ENCODE results near the gene CACNB4. TPM values are rescaled to one million over a fixed set of nuclear protein-coding genes. Genes with fewer than 3 reads are reported as not detected.
"Not testable (repeated sequence)": the region's sequence is repeated elsewhere in the genome, so short reads cannot be mapped to it uniquely, and the experiment has no call there.

The CACNB4 gene
- total RNA-seq, 1 donor from 2014 or later: 0.82 TPM

DNA sequence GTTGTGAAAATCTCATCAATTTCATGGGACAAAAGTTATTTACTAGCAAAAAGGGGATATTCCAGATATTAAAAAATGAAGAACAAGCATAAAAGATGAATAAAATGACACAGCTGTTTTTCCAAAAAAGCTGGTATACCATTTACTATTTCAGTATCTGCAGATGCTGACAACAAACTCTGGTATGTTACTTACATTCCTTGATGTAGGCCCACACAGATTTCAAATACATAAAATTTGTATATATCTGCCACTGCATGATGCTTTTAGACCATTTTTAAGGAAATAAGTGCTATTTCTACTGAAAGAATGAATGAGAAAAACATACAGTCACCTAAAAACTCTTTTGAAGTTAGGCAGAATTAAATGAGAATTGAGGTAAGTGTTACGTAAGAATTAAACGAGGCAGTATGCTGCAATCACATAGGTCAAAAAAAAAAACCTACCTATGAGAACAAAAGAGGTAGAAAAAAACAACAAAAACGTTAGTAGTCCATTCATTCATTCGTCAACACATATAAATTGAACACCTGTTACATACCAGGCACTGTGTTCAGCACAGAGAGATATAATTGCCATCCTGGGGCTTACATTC lies 303.1 kb downstream of the CACNB4 start:
- DNase-seq (ENCODE audit: extremely low read depth, low read depth, low spot score): no peak

DNA sequence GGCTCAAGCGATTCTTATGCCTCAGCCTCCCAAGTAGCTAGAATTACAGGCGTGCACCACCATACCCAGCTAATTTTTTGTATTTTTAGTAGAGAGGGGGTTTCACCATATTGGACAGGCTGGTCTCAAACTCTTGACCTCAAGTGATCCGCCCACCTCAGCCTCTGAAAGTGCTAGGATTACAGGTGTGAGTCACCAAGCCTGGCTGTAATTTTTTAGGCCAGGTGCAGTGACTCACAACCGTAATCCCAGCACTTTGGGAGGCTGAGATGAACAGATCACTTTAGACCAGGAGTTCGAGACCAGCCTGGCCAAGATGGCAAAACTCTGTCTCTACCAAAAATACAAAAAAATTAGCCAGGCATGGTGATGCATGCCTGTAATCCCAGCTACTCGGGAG lies 304.4 kb downstream of the CACNB4 start:
- not testable (repeated sequence) for DNase-seq (ENCODE audit: extremely low read depth, low read depth, low spot score)

DNA sequence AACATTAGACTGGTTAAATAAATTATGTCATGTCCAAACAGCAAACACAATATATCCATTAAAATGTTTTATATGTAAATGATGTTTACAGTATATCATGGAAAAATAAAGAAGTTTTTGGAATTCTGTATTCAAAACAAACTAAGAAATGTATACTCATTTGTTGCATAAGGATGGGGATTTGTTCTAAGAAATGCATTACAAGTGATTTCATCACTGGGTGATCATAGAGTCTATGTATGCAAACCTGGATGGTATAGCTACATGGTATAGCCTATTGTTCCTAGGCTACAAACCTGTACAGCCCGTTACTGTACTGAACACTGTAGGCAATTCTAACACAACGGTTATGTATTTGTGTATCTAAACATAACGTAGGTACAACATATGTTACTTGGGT lies 305.7 kb downstream of the CACNB4 start:
- no peak for DNase-seq (ENCODE audit: extremely low read depth, low read depth, low spot score)

DNA sequence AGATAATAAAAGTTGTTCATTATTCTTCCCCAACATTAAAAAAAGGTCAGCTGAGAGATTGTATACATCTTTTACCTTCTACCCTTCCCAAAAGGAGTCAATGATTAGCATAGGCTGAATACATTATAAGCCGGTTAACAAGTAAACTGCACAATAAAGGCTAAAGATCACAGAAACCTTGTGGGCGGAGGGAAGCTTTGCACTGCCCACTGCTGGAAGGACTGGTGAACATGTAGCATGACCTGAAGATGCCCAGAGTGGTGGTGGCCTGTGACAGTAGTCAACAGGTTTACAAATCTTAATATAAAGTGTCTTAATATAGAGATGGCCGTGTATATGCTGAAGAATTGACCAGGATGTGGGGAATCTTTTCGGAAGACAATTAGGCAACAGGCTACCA lies 306.3 kb downstream of the CACNB4 start:
- DNase-seq (ENCODE audit: extremely low read depth, low read depth, low spot score): no peak

DNA sequence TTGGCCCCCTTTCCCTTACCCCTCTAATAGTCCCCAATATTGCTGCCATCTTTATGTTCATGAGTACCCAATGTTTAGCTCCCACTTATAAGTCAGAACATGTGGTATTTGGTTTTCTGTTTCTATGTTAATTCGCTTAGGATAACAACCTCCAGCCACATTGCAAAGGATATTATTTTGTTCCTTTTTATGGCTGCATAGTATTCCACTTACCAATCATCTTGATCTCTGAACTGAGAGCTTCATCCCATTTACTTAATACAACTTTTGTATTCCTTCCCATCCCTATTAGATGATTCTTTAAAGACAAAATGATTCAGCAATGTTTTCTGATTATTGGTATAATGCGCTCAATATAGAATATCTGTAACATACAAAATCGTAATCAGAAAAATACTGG lies 307.3 kb downstream of the CACNB4 start:
- DNase-seq (ENCODE audit: extremely low read depth, low read depth, low spot score): no peak

DNA sequence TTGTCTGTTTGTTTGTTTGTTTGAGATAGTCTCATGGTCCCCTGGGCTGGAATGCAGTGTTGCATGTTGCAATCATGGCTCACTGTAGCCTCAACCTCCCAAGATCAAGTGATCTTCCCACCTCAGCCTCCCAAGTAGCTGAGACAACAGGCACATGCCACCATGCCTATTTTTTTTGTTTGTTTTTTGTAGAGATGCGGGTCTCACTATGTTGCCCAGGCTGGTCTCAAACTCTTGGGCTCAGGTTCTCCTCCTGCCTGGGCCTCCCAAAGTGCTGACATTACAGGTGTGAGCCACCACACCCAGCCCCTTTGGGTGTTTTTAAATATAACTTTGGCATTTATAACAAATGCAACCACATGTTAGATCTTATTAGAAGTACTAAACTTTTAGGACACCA lies 308.2 kb downstream of the CACNB4 start:
- no peak for DNase-seq (ENCODE audit: extremely low read depth, low read depth, low spot score)

DNA sequence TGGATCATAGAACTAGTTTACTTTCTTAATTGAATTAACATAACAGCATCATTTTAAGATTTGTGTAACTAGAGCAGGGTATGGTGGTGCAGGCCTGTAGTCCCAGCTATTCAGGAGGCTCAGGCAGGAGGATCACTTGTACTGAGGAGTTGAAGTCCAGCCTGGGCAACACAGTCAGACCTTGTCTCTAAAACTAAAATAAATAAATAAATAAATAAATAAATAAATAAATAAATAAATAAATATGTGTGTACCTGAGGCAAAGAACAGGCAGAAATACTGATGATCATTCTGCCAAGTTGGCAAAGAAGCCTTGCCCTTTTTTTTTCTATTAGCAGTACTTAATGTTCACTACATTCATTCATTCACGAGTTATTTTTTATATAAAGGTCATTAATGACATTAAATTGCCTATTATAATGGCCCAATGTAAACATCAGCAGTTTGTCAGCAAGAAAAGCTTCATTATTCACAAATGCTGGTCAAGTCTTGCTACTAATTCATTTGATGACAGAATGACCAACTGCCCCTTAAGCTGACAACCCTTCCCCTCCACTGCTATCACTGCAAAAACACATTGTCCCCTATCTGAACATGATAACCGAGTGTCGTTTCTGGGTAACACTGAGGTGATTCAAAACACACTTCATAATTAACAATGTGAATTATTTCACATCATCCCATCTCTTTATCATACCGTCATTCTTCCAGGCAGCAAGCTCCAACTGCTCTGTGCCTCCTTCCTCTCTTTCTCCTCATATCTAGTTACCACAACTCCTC lies 309.6 kb downstream of the CACNB4 start:
- no peak for DNase-seq (ENCODE audit: extremely low read depth, low read depth, low spot score)

DNA sequence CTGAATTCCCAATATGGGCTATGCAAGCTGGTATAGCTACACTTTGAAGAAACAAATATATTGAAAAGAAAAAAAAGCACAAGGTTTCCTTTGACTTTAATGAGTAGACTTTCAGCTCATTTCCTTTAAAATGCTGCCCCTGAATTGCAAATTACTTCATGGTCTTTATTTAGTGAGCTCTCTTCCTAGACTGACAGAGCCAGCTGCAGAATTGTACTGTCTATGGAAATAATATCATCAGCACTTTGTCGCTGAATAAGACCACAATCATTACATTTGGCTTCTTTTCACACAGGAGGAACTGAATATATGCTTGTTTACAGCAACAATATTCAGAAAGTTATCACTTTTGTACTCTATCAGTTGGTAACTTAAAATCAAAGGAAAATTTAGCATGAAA lies 312.4 kb downstream of the CACNB4 start:
- no peak for DNase-seq (ENCODE audit: extremely low read depth, low read depth, low spot score)

DNA sequence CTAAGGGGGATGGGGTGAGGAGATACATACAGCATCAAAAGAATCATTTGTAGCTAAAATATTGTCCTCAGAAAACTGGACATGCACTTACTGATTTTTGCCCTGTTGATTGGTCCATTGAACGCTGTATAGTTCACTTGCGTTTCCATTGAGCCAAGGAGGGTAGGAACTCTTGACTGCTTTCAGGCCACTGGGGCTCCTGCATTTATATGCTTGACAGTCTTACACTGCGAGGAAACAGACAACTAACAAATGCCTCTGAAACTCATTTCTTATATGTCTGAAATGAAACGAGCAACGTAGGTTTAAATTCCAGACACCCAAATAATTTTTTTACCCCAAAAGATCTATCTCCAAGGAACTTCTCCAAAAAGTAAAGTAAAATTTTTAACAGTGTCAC lies 312.8 kb downstream of the CACNB4 start:
- DNase-seq (ENCODE audit: extremely low read depth, low read depth, low spot score): no peak

DNA sequence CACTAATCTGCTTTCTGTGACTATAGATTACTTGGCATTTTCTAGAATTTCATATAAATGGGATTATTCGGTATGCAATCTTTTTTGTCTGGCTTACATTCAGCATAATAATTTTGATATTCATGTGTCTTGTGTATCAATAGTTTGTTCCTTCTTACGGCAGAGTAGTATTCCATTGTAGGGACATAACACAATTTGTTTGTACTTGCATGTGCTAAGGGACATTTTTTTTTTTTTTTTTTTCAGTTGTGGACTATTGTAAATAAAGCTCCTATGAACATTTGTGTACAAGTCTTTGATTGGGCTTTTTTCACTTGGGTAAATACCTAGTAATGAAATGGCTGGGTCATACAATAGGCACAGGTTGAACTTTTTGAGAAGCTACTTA lies 315.7 kb downstream of the CACNB4 start:
- no peak for DNase-seq (ENCODE audit: extremely low read depth, low read depth, low spot score)

Other genes starting within 250 kb of the CACNB4 start
- gene STAM2, start 76.7 kb upstream of the CACNB4 start, total RNA-seq: 14.8 and 23.3 TPM in 2 replicates
- 51.6 and 56.6 TPM in 2 replicates for gene FMNL2, start 236.1 kb upstream of the CACNB4 start, total RNA-seq

Data from glomerular endothelial cell (primary cell).